ENCODE results near the gene TMEM61.

TMEM61 gene

GRCh38 chr1:54984131-54984842, 3.9 kb downstream of the TMEM61 start:
- no peak for DNase-seq (ENCODE audit: low read depth)

GRCh38 chr1:54985556-54985955, 5.1 kb downstream of the TMEM61 start:
- H3K4me3 ChIP-seq (ENCODE audit: low read depth, low read length) = no peak overlapping the region
- TF ChIP-seq CTCF (IDR thresholded peaks at IDR 0.05; ENCODE audit: insufficient read depth, low read depth, low read length, missing control alignments) = no peak
- DNase-seq (ENCODE audit: low read depth) = no peak

More at GRCh38 chr1:54984131-54984842, 3.9 kb downstream of the TMEM61 start:
- no peak for TF ChIP-seq CTCF (IDR thresholded peaks at IDR 0.05; ENCODE audit: insufficient read depth, low read depth, low read length, missing control alignments)
- no peak overlapping the region for H3K4me3 ChIP-seq (ENCODE audit: low read depth, low read length)

- no peak overlapping the region for H3K4me3 ChIP-seq (ENCODE audit: low read depth, low read length)
- DNase-seq (ENCODE audit: low read depth) = no peak
- no peak for TF ChIP-seq CTCF (IDR thresholded peaks at IDR 0.05; ENCODE audit: insufficient read depth, low read depth, low read length, missing control alignments)
Measured at GRCh38 chr1:54986025-54986424, 5.6 kb downstream of the TMEM61 start.

- H3K4me3 ChIP-seq (ENCODE audit: low read depth, low read length) = no peak overlapping the region
- DNase-seq (ENCODE audit: low read depth) = no peak
- no peak for TF ChIP-seq CTCF (IDR thresholded peaks at IDR 0.05; ENCODE audit: insufficient read depth, low read depth, low read length, missing control alignments)
Measured at GRCh38 chr1:54986533-54986932, 6.1 kb downstream of the TMEM61 start.

- H3K4me3 ChIP-seq (ENCODE audit: low read depth, low read length) = no peak overlapping the region
- no peak for TF ChIP-seq CTCF (IDR thresholded peaks at IDR 0.05; ENCODE audit: insufficient read depth, low read depth, low read length, missing control alignments)
- DNase-seq (ENCODE audit: low read depth) = no peak
Measured at GRCh38 chr1:54987427-54987826, 7.0 kb downstream of the TMEM61 start.

- H3K4me3 ChIP-seq (ENCODE audit: low read depth, low read length) = no peak overlapping the region
- DNase-seq (ENCODE audit: low read depth) = no peak
- no peak for TF ChIP-seq CTCF (IDR thresholded peaks at IDR 0.05; ENCODE audit: insufficient read depth, low read depth, low read length, missing control alignments)
Measured at GRCh38 chr1:54987919-54988705, 7.7 kb downstream of the TMEM61 start.

All from GM12865 (cell line).